SK-N-SH treated with all-trans-retinoic acid at 6 μM for 48 hours (cell line): ENCODE measurements around the gene C13orf42.

ENCODE experiments used
- CSRNP3 ChIP-seq: fragments of 250-450 bp; sonication (Bioruptor Pico); IDR thresholded peaks from 2 replicates; pipeline ENCODE4 v1.5.1; 2021; ENCODE audit warnings: mild to moderate bottlenecking, moderate library complexity
- ESRRG ChIP-seq: fragments of 250-450 bp; sonication (Bioruptor Pico); IDR thresholded peaks from 2 replicates; pipeline ENCODE4 v1.6.1; 2021; ENCODE audit warnings: mild to moderate bottlenecking
- ISL1 ChIP-seq: fragments of 250-450 bp; sonication (Bioruptor Pico); IDR thresholded peaks from 2 replicates; pipeline ENCODE4 v2.1.2; 2022; ENCODE audit warnings: mild to moderate bottlenecking, moderate library complexity
- RARB ChIP-seq: fragments of 250-450 bp; sonication (Bioruptor Pico); IDR thresholded peaks from 2 replicates; pipeline ENCODE4 v1.8.0; 2021; ENCODE audit warnings: mild to moderate bottlenecking, moderate library complexity
- TOX ChIP-seq: fragments of 250-450 bp; sonication (Bioruptor Pico); IDR thresholded peaks from 2 replicates; pipeline ENCODE4 v1.8.0; 2021; ENCODE audit warnings: mild to moderate bottlenecking, moderate library complexity, borderline replicate concordance
- ZFP3 ChIP-seq: fragments of 250-450 bp; sonication (Bioruptor Pico); IDR thresholded peaks from 2 replicates; pipeline ENCODE4 v1.5.0; 2020; ENCODE audit warnings: mild to moderate bottlenecking, moderate library complexity
- ZFP30 ChIP-seq: fragments of 450-650 bp; formaldehyde crosslinking; IDR thresholded peaks from 2 replicates; pipeline ENCODE4 v1.5.0; 2022; ENCODE audit warnings: mild to moderate bottlenecking, moderate library complexity
- ZNF565 ChIP-seq: fragments of 450-650 bp; formaldehyde crosslinking; conservative IDR thresholded peaks from 2 replicates; pipeline ENCODE4 v1.5.0; 2020; ENCODE audit warnings: low read depth, mild to moderate bottlenecking, moderate library complexity
- TF ChIP-seq, protein P1 (sequence below): fragments of 250-450 bp; sonication (Bioruptor Pico); IDR thresholded peaks from 2 replicates; pipeline ENCODE4 v1.5.1; 2020; ENCODE audit warnings: low read depth, mild to moderate bottlenecking, moderate library complexity
- TF ChIP-seq, protein P2 (sequence below): fragments of 250-450 bp; sonication (Bioruptor Pico); IDR thresholded peaks from 2 replicates; pipeline ENCODE4 v1.8.0; 2020; ENCODE audit warnings: mild to moderate bottlenecking, moderate library complexity, borderline replicate concordance

DNA sequence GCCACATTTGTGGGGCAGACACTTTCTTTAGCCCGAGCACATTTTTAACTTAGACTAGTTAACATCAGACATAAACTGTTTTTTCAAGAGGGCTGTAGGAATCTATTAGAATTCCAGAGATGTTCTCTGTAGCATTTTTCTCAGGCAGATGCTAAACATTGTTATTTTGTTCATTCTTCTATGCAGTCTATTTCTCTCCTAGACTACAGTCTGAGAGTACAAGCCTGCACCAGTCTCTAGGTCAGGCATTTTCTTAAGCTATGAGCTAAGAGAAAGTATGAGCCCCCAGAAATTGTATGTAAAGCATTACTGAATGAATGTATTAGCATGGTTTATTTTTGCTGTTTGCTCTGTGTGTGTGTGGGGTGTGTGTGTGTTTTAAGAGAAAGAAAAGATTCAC is 923 bp upstream of the C13orf42 start:
- no peak for TF ChIP-seq ESRRG (CRISPR knock-in tag)
- TF ChIP-seq ZNF565: no peak
- no peak for TF ChIP-seq ISL1
- TF ChIP-seq ZFP30 (CRISPR knock-in tag): no peak
- TF ChIP-seq ZFP3 (CRISPR knock-in tag): no peak
- TF ChIP-seq, protein P1, sequence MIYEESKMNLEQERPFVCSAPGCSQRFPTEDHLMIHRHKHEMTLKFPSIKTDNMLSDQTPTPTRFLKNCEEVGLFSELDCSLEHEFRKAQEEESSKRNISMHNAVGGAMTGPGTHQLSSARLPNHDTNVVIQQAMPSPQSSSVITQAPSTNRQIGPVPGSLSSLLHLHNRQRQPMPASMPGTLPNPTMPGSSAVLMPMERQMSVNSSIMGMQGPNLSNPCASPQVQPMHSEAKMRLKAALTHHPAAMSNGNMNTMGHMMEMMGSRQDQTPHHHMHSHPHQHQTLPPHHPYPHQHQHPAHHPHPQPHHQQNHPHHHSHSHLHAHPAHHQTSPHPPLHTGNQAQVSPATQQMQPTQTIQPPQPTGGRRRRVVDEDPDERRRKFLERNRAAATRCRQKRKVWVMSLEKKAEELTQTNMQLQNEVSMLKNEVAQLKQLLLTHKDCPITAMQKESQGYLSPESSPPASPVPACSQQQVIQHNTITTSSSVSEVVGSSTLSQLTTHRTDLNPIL: no peak
- TF ChIP-seq, protein P2, sequence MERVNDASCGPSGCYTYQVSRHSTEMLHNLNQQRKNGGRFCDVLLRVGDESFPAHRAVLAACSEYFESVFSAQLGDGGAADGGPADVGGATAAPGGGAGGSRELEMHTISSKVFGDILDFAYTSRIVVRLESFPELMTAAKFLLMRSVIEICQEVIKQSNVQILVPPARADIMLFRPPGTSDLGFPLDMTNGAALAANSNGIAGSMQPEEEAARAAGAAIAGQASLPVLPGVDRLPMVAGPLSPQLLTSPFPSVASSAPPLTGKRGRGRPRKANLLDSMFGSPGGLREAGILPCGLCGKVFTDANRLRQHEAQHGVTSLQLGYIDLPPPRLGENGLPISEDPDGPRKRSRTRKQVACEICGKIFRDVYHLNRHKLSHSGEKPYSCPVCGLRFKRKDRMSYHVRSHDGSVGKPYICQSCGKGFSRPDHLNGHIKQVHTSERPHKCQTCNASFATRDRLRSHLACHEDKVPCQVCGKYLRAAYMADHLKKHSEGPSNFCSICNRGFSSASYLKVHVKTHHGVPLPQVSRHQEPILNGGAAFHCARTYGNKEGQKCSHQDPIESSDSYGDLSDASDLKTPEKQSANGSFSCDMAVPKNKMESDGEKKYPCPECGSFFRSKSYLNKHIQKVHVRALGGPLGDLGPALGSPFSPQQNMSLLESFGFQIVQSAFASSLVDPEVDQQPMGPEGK (CRISPR knock-in tag): no peak
- TF ChIP-seq TOX: no peak
- no peak for TF ChIP-seq RARB
- no peak for TF ChIP-seq CSRNP3 (CRISPR knock-in tag)
